Suprapubic skin (tissue), 4 donors: ENCODE measurements around the gene SBNO2.

Experiments
- CTCF ChIP-seq, 2 donors: fragments of 200-600 bp in 1 of 2; fragments of 450-650 bp in 1 of 2; sonication (generic) in 1 of 2; IDR thresholded peaks; one replicate each; pipeline ENCODE4 v1.5.1; 2016 to 2019; ENCODE audit warnings: antibody characterized with exemption in 2 of 2, mild to moderate bottlenecking in 1 of 2, moderate library complexity in 1 of 2
- EP300 ChIP-seq: sonication (generic); formaldehyde crosslinking; IDR thresholded peaks from one replicate; pipeline ENCODE4 v1.6.1; 2017; ENCODE audit warnings: antibody characterized with exemption
- POLR2A ChIP-seq, 2 donors: fragments of 450-650 bp; IDR thresholded peaks; one replicate each; pipeline ENCODE4 v1.6.1; 2017; ENCODE audit warnings: antibody characterized with exemption in 2 of 2, mild to moderate bottlenecking in 2 of 2, moderate library complexity in 2 of 2
- POLR2AphosphoS5 ChIP-seq, 3 donors: sonication (generic); formaldehyde crosslinking; IDR thresholded peaks; one replicate each; pipeline ENCODE4 v1.6.1; 2017; ENCODE audit warnings: antibody characterized with exemption in 3 of 3

GRCh38 chr19:1205114-1206099 lies 31.3 kb upstream of the SBNO2 start, which contains the start of gene STK11:
- TF ChIP-seq CTCF (IDR thresholded peaks at IDR 0.05) (no peak), POLR2A (IDR thresholded peaks at IDR 0.05) (peak; percentile 14 to 55), EP300 (no peak), POLR2AphosphoS5 (IDR thresholded peaks at IDR 0.05) (peak in 2 of 3 donors; percentile 55 to 80)
